KMS-11 (cell line): ENCODE measurements around the gene MACROD2.

Source experiments
- H2AFZ ChIP-seq: fragments of 200-600 bp; sonication (generic); 2 replicates; pipeline ENCODE4 v1.6.1; 2016; ENCODE audit warnings: antibody characterized with exemption, mixed run types, low read depth
- H3K27ac ChIP-seq: fragments of 200-600 bp; sonication (generic); 2 replicates; pipeline ENCODE4 v1.6.1; 2016; ENCODE audit warnings: mild to moderate bottlenecking, mixed run types
- H3K27me3 ChIP-seq: fragments of 200-600 bp; sonication (generic); 2 replicates; pipeline ENCODE4 v1.6.1; 2017; ENCODE audit warnings: mild to moderate bottlenecking, low read depth, mixed run types, moderate library complexity; ENCODE audit not compliant: insufficient read depth
- H3K36me3 ChIP-seq: fragments of 200-600 bp; sonication (generic); 2 replicates; pipeline ENCODE4 v1.6.1; 2017; ENCODE audit warnings: mild to moderate bottlenecking, mixed run types; ENCODE audit not compliant: insufficient read depth
- H3K4me1 ChIP-seq: fragments of 200-600 bp; sonication (generic); 2 replicates; pipeline ENCODE4 v1.6.1; 2016; ENCODE audit warnings: mild to moderate bottlenecking, low read depth, mixed run types; ENCODE audit not compliant: poor library complexity, severe bottlenecking
- H3K4me2 ChIP-seq: fragments of 200-600 bp; sonication (generic); 2 replicates; pipeline ENCODE4 v1.7.0; 2016; ENCODE audit warnings: mild to moderate bottlenecking, mixed run types
- H3K4me3 ChIP-seq: fragments of 200-600 bp; sonication (generic); IDR thresholded peaks from 2 replicates; pipeline ENCODE4 v1.6.1; 2017; ENCODE audit warnings: low read depth, low read length, mixed read lengths; ENCODE audit not compliant: insufficient read depth
- H3K79me2 ChIP-seq: fragments of 200-600 bp; sonication (generic); 2 replicates; pipeline ENCODE4 v1.6.1; 2016; ENCODE audit warnings: low read depth, mixed run types; ENCODE audit not compliant: insufficient read depth
- H3K9ac ChIP-seq: fragments of 200-600 bp; sonication (generic); 2 replicates; pipeline ENCODE4 v1.6.1; 2016; ENCODE audit warnings: mild to moderate bottlenecking, mixed run types
- H4K20me1 ChIP-seq: fragments of 200-600 bp; sonication (generic); 2 replicates; pipeline ENCODE4 v1.6.1; 2016; ENCODE audit warnings: mild to moderate bottlenecking, mixed run types; ENCODE audit not compliant: insufficient read depth
- TF ChIP-seq, protein P1 (sequence below): fragments of 200-600 bp; sonication (generic); conservative IDR thresholded peaks from 2 replicates; pipeline ENCODE4 v1.6.1; 2017; ENCODE audit warnings: low read depth, mild to moderate bottlenecking, antibody characterized with exemption, low read length, moderate library complexity, mixed read lengths

Gene MACROD2

DNA sequence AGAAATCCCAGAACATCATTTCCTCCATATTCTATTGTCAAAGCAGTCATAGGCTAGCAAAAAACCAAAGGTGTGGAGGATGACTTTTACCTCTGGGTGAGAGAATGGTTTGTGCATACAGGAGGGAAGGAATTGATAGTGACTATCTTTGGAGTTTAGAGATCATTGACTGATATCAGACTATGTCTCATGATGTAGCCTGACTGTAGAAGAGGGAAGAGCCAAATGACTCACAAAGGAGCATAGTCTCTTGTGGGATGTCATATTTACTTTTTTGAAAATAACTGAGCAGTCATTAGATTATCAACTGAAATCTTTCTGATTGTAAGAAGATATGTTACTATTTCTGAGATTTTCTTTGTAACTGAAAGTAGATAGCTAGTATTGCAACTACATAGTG is 183.6 kb downstream of the MACROD2 start:
- no peaks in the 10 kb centered on the region for H3K36me3 ChIP-seq
- no peak overlapping the region for H3K27ac ChIP-seq
- H3K79me2 ChIP-seq, result no peaks in the 10 kb centered on the region
- H3K27me3 ChIP-seq, result no peaks in the 10 kb centered on the region
- TF ChIP-seq, protein P1, sequence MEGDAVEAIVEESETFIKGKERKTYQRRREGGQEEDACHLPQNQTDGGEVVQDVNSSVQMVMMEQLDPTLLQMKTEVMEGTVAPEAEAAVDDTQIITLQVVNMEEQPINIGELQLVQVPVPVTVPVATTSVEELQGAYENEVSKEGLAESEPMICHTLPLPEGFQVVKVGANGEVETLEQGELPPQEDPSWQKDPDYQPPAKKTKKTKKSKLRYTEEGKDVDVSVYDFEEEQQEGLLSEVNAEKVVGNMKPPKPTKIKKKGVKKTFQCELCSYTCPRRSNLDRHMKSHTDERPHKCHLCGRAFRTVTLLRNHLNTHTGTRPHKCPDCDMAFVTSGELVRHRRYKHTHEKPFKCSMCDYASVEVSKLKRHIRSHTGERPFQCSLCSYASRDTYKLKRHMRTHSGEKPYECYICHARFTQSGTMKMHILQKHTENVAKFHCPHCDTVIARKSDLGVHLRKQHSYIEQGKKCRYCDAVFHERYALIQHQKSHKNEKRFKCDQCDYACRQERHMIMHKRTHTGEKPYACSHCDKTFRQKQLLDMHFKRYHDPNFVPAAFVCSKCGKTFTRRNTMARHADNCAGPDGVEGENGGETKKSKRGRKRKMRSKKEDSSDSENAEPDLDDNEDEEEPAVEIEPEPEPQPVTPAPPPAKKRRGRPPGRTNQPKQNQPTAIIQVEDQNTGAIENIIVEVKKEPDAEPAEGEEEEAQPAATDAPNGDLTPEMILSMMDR, result no peak
- H3K4me3 ChIP-seq, result no peak overlapping the region
- no peak overlapping the region for H2AFZ ChIP-seq
- H4K20me1 ChIP-seq, result no peaks in the 10 kb centered on the region
- H3K4me2 ChIP-seq, result no peak overlapping the region
- no peaks in the 10 kb centered on the region for H3K4me1 ChIP-seq
- no peak overlapping the region for H3K9ac ChIP-seq

GRCh38 chr20:14189794-14190402 is 194.6 kb downstream of the MACROD2 start:
- H3K9ac ChIP-seq, result no peak overlapping the region
- no peaks in the 10 kb centered on the region for H3K27me3 ChIP-seq
- TF ChIP-seq, protein P1, result 0 out of 2 replicates have a peak, but pooled peaks have one; percentile 19
- H3K27ac ChIP-seq, result no peak overlapping the region
- no peaks in the 10 kb centered on the region for H3K36me3 ChIP-seq
- H2AFZ ChIP-seq, result no peak overlapping the region
- H4K20me1 ChIP-seq, result no peaks in the 10 kb centered on the region
- H3K79me2 ChIP-seq, result no peaks in the 10 kb centered on the region
- no peak overlapping the region for H3K4me3 ChIP-seq
- no peak overlapping the region for H3K4me2 ChIP-seq
- H3K4me1 ChIP-seq, result no peaks in the 10 kb centered on the region

DNA sequence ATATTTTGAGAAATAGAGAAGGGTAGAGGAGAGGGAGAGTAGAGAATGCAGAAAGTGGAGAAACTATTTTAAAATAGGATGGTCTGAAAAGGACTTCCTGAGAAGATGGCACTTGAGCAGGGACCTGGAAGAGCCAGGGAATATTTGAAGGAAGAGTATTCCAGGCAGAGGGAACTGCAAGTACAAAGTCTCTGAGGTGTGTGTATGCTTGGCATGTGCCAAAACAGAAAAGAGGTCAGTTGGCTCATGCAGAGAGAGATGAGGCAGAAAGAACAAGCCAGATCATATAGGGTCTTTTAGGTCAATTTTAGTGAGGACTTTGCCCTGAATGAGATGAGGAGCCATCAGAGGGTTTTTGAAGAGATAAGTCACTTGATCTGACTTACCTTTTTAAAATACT is 196.2 kb downstream of the MACROD2 start:
- Histone ChIP-seq H3K36me3 (no peaks in the 10 kb centered on the region), H3K79me2 (no peaks in the 10 kb centered on the region), H3K4me3 (no peak overlapping the region), H3K4me2 (no peak overlapping the region), H3K4me1 (no peaks in the 10 kb centered on the region), H4K20me1 (no peaks in the 10 kb centered on the region), H3K27ac (no peak overlapping the region), H3K27me3 (no peaks in the 10 kb centered on the region), H2AFZ (no peak overlapping the region), H3K9ac (no peak overlapping the region)
- TF ChIP-seq, protein P1, result no peak

GRCh38 chr20:14193443-14193842 is 198.1 kb downstream of the MACROD2 start:
- Histone ChIP-seq H3K27me3 (no peaks in the 10 kb centered on the region), H4K20me1 (no peaks in the 10 kb centered on the region), H2AFZ (no peak overlapping the region), H3K27ac (no peak overlapping the region), H3K4me2 (no peak overlapping the region), H3K36me3 (no peaks in the 10 kb centered on the region), H3K9ac (no peak overlapping the region), H3K4me3 (no peak overlapping the region), H3K79me2 (no peaks in the 10 kb centered on the region), H3K4me1 (no peaks in the 10 kb centered on the region)
- TF ChIP-seq, protein P1, result no peak
